HepG2 (cell line): ENCODE data around the gene JSRP1. TPM values are rescaled to one million over a fixed set of nuclear protein-coding genes. Genes with fewer than 3 reads are reported as not detected.
A peak's percentile ranks its signal among the peaks of the same experiment; 100 is the strongest.

Source experiments
- ATAD3A ChIP-seq: sonication (generic); formaldehyde crosslinking; IDR thresholded peaks from 2 replicates; pipeline ENCODE4 v1.4.0; 2020; ENCODE audit warnings: missing genetic modification reagents
- ATF2 ChIP-seq: sonication (generic); formaldehyde crosslinking; IDR thresholded peaks from 2 replicates; pipeline ENCODE4 v1.4.0; 2020; ENCODE audit warnings: missing genetic modification reagents
- DNMT1 ChIP-seq: sonication (generic); formaldehyde crosslinking; IDR thresholded peaks from 2 replicates; pipeline ENCODE4 v1.5.1; 2020; ENCODE audit warnings: mild to moderate bottlenecking, missing genetic modification reagents
- DZIP1 ChIP-seq: sonication (generic); formaldehyde crosslinking; IDR thresholded peaks from 2 replicates; pipeline ENCODE4 v1.5.0; 2020; ENCODE audit warnings: mild to moderate bottlenecking, missing genetic modification reagents
- KDM5A ChIP-seq: fragments of 200-600 bp; sonication (generic); IDR thresholded peaks from 2 replicates; pipeline ENCODE4 v1.7.0; 2018; ENCODE audit warnings: antibody characterized with exemption, mild to moderate bottlenecking, low read length, borderline replicate concordance
- MAFG ChIP-seq: sonication (generic); formaldehyde crosslinking; IDR thresholded peaks from 2 replicates; pipeline ENCODE4 v1.5.1; 2020; ENCODE audit warnings: mild to moderate bottlenecking, missing genetic modification reagents
- MXD1 ChIP-seq: sonication (generic); formaldehyde crosslinking; IDR thresholded peaks from 2 replicates; pipeline ENCODE4 v1.4.0; 2020; ENCODE audit warnings: mild to moderate bottlenecking, missing genetic modification reagents
- RELA ChIP-seq: sonication (generic); formaldehyde crosslinking; IDR thresholded peaks from 2 replicates; pipeline ENCODE4 v1.4.0; 2020; ENCODE audit warnings: missing genetic modification reagents
- SNAPC2 ChIP-seq: sonication (generic); formaldehyde crosslinking; IDR thresholded peaks from 2 replicates; pipeline ENCODE4 v1.8.1; 2022; ENCODE audit warnings: mild to moderate bottlenecking, missing genetic modification reagents
- ZBTB14 ChIP-seq: sonication (generic); formaldehyde crosslinking; IDR thresholded peaks from 2 replicates; pipeline ENCODE4 v1.4.0; 2020; ENCODE audit warnings: missing genetic modification reagents
- ZNF282 ChIP-seq: fragments of 450-650 bp; IDR thresholded peaks from 2 replicates; pipeline ENCODE4 v1.6.1; 2018; ENCODE audit not compliant: partially characterized antibody
- ZNF503 ChIP-seq: sonication (generic); formaldehyde crosslinking; IDR thresholded peaks from 2 replicates; pipeline ENCODE4 v1.4.0; 2020; ENCODE audit warnings: missing genetic modification reagents
- ZNF512B ChIP-seq: sonication (generic); formaldehyde crosslinking; IDR thresholded peaks from 2 replicates; pipeline ENCODE4 v1.5.1; 2020; ENCODE audit warnings: missing genetic modification reagents, mild to moderate bottlenecking, borderline replicate concordance
- ZNF550 ChIP-seq: sonication (generic); formaldehyde crosslinking; IDR thresholded peaks from 2 replicates; pipeline ENCODE4 v1.4.0; 2020; ENCODE audit warnings: mild to moderate bottlenecking, missing genetic modification reagents, borderline replicate concordance
- ZNF678 ChIP-seq: sonication (generic); formaldehyde crosslinking; IDR thresholded peaks from 2 replicates; pipeline ENCODE4 v1.4.0; 2020; ENCODE audit warnings: mild to moderate bottlenecking, missing genetic modification reagents
- ZNF7 ChIP-seq: IDR thresholded peaks from 2 replicates; pipeline ENCODE4 v1.6.1; 2016; ENCODE audit warnings: missing biosample characterization, missing genetic modification reagents
- ZSCAN9 ChIP-seq: IDR thresholded peaks from 2 replicates; pipeline ENCODE4 v1.6.1; 2016; ENCODE audit warnings: borderline replicate concordance
- polyA plus RNA-seq, 8 experiments: library from polyadenylated mRNA; depleted of rRNA in 3 of 8; stranded (reverse) in 7 of 8; unstranded in 1 of 8; fragments of >200 nt; fragmentation: Illumina TruSeq in 4 of 8; extraction: Trizol in 4 of 8; gene quantifications; 2 replicates each; pipeline versions ENCODE4 v1.2.1 to v1.2.3, GENCODE V29; 2011 to 2016; ENCODE audit warnings: low read depth in 4 of 8, missing spikeins in 1 of 8, mixed read lengths in 1 of 8; ENCODE audit not compliant: insufficient read depth in 1 of 8
- total RNA-seq, 5 experiments: library from RNA; depleted of rRNA; stranded (reverse); fragments of >200 nt; fragmentation: Illumina TruSeq; extraction: Trizol; gene quantifications; 2 replicates each; pipeline ENCODE4 v1.2.3, GENCODE V29; 2016; ENCODE audit warnings: low read depth in 1 of 5

Gene JSRP1
- total and polyA plus RNA-seq, 2 of the 13 experiments (the other 11 are each of a cell fraction or from before 2014, with no cell fraction given) = 0.16 to 0.38 TPM

- TF ChIP-seq SNAPC2 = no peak
- no peak for TF ChIP-seq ZNF550 (CRISPR knock-in tag)
- no peak for TF ChIP-seq ZNF678
- no peak for TF ChIP-seq MAFG (CRISPR knock-in tag)
- no peak for TF ChIP-seq ZSCAN9
- TF ChIP-seq KDM5A = no peak
- TF ChIP-seq RELA (CRISPR knock-in tag) = no peak
- TF ChIP-seq DZIP1 (CRISPR knock-in tag) = no peak
- 0 out of 2 replicates have a peak, but pooled peaks have one; percentile 61 for TF ChIP-seq DNMT1 (CRISPR knock-in tag)
- TF ChIP-seq ZNF512B (CRISPR knock-in tag) = no peak
- TF ChIP-seq ZNF282 = no peak
- no peak for TF ChIP-seq ZNF7 (CRISPR knock-in tag)
- peak; percentile 44; the same call in 1 of the 2 replicates for TF ChIP-seq ZNF503 (CRISPR knock-in tag)
- TF ChIP-seq ATF2 = no peak
- TF ChIP-seq ATAD3A (CRISPR knock-in tag) = no peak
- TF ChIP-seq ZBTB14 = peak; percentile 36; the same call in 1 of the 2 replicates
- no peak; the same call in 1 of the 2 replicates for TF ChIP-seq MXD1
Measured at GRCh38 chr19:2253106-2254063, 2.8 kb downstream of the JSRP1 start (continued).
